AG09309 (cell line): ENCODE results near the gene MT4.

Source experiments
- DNase-seq: peaks from one replicate; pipeline ENCODE4 v3.0.0-alpha.2; 2010; ENCODE audit warnings: low read depth
- H3K4me3 ChIP-seq: 2 replicates; pipeline ENCODE4 v1.5.1; 2011; ENCODE audit warnings: mild to moderate bottlenecking, low read depth, low read length, moderate library complexity; ENCODE audit not compliant: control insufficient read depth
- CTCF ChIP-seq: IDR thresholded peaks from 2 replicates; pipeline ENCODE4 v1.5.1; 2011; ENCODE audit warnings: mild to moderate bottlenecking, low read depth, low read length, inconsistent platforms; ENCODE audit not compliant: insufficient read depth, control insufficient read depth; ENCODE audit errors: missing control alignments

The MT4 gene

DNA sequence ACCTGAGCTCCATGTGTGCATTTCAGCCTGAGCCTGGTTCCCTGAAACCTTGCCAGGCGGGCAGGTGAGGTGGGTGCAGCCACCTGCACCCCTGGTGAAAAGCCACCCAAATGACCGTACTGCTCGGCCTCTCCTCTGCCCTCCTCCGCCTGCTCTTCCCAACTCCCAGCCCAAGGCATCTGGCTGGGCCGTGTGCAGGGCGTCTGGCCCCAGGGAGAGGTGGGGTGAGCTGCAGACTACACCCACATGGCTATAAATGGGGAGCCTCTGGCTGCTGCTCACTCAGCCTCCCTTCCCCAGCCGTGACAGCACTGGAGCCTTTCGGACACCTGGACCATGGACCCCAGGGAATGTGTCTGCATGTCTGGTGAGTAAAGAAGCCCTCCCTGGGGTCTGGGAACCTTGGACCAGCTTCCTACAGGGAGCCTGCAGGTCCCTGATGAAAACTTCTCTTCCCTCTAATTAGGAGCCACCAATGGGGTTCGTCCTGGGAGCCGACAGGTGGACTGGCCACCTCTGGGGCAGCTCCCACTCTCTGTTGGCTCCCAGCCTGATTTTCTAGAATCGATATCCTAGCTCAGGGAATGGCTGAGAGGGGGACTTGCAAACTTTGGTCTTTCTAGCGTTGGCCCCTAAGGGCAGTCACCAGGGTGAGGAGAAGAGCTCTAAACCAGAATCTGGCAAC lies at the start of gene MT4:
Gene MT4 (plus strand): TSS at position 281 of the 685 bp plus-strand sequence. CDS start 56 bp downstream, at position 337.
- H3K4me3 ChIP-seq, result no peak within 1 kb of the TSS
- TF ChIP-seq CTCF, result no peak
- DNase-seq, result no peak

DNA sequence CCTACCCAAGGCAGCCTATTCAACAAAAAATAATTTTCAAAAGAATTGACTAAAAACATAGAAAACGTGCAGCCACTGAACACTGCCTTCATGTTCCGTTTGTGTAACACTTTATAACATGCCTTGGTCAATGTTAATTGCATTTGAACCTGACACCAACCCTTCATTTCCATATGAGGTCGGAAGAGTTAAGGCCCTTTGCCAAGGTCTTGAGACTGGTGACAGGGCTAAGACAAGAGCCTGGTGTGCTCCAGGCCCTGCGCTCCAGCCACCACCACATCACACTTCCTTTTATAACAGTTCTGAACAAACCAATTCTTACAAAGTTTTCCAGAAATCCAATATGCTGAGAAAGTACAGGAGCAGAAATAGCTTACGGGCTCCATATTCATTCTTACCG lies 49.2 kb upstream of the MT4 start:
- no peak for DNase-seq
- TF ChIP-seq CTCF, result no peak
- no peak overlapping the region for H3K4me3 ChIP-seq

- DNase-seq, result no peak
- TF ChIP-seq CTCF, result no peak
- no peak overlapping the region for H3K4me3 ChIP-seq
Measured at GRCh38 chr16:56517206-56517605, 47.7 kb upstream of the MT4 start.

DNA sequence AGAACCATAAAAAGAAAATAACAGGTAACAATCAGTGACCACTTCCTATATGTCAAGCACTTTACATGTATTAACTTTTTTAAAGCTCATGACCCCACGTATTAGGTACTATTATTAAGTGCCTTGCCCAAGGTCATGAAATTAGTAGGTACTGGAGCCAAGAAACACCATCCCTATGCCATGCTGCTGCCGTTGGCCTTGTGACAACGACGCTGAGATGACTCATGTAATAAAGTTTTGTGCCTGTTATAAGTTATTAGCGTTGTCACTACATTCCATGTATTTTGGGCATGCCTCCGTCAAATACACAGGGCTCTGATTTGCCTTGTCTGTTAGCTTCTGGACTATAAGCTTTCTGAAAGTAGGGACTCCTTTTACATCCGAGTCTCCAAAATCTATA lies 46.4 kb upstream of the MT4 start:
- TF ChIP-seq CTCF, result no peak
- no peak overlapping the region for H3K4me3 ChIP-seq
- DNase-seq, result no peak

- peak within 1 kb of the TSS; percentile 99 for H3K4me3 ChIP-seq
- TF ChIP-seq CTCF, result no peak
- DNase-seq, result peak; percentile 32
Measured at GRCh38 chr16:56519459-56520250, 45.2 kb upstream of the MT4 start, which contains the start of gene BBS2. BBS2 (minus strand) TSS chr16:56520024; CDS start chr16:56519862, 162 bp downstream.

DNA sequence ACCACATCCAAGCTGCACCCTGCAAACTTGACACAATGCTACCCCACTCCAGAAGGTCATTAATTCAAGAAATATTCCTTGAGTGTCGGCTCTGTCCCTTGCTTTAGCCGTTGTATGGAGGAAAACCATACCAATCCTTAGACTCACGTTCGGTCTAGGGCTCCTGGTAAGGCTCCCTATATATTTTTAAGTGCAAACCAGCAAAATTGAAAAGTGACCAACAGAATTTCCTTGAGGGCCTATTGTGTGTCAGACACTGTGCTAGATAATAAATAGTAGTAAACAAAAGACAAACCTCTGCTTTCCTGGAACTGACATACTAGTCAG lies 44.7 kb upstream of the MT4 start:
- no peak for DNase-seq
- H3K4me3 ChIP-seq, result peak overlapping the region; percentile 99
- TF ChIP-seq CTCF, result no peak
